GM18909 (cell line): ENCODE data around the gene SHISAL1.

Experiments used
- ATAC-seq: cut with Tn5 transposase; IDR thresholded peaks from one replicate; pipeline ENCODE4 v1.9.1; 2021; ENCODE audit warnings: mild to moderate bottlenecking; ENCODE audit not compliant: unreplicated experiment, poor library complexity

The SHISAL1 gene

GRCh38 chr22:44199866-44200265 lies 112.9 kb downstream of the SHISAL1 start:
- ATAC-seq: no peak

GRCh38 chr22:44199164-44199563 lies 113.6 kb downstream of the SHISAL1 start:
- no peak for ATAC-seq

GRCh38 chr22:44197271-44197670 lies 115.5 kb downstream of the SHISAL1 start:
- no peak for ATAC-seq

GRCh38 chr22:44196731-44197131 lies 116.0 kb downstream of the SHISAL1 start:
- ATAC-seq: no peak

DNA sequence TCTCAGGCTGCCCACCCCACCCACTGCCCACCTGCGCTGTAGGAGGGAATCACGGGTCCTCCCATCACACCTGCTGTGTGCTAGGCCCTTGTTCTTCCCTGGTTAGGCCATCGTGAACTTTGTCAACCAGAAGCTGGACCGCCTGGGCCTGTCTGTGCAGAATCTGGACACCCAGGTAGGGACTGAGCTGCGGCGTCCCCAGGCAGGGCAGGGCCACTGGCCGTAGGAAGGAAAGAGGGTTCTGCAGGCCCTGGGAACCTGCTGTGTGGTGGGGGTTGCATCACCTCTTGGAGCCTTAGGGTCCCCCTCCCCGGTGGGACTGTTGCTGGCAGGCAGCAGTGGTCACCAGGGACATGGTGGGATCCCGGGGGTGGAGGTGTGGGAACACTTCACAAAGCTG lies 116.5 kb downstream of the SHISAL1 start:
- ATAC-seq: no peak

DNA sequence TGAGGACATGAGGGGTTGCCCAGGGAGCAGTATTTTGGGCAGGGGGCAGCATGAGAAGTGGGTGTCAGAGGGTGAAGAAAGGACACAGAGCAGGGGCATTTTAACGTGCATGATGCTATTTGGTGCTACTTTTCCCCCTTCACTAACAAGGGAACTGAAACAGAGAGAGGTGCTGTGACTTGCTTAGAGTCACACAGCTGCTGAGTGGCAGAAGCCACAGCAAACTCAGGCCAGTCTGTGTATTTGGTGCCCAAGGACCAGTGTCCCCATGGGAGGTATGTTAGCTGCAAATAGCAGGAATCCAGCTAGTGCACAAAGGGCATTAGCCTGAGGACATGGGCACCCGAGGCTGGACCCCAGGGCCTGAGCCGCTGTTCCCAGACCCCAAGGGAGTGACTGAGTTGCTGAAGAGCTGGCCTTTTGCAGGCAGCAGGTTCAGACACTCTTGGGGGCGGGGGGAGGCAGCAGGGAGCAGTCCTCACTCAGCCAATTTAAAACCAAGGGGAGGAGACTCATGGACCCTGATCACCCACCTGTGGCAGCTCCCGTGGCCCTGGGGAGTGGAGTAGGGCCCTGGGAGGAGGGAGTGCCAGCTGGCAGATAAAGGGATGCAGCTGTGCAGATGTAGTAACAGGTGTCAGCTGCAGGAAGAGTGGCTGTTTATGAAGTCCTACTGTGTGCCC lies 117.4 kb downstream of the SHISAL1 start:
- ATAC-seq: no peak

- no peak for ATAC-seq
Observed at GRCh38 chr22:44194569-44194968, 118.2 kb downstream of the SHISAL1 start.
